HG02623 (cell line): ENCODE measurements around the gene SMYD3.

Source experiments
- ATAC-seq: cut with Tn5 transposase; IDR thresholded peaks from one replicate; pipeline ENCODE4 v1.9.1; 2021; ENCODE audit warnings: moderate library complexity; ENCODE audit not compliant: unreplicated experiment

The SMYD3 gene

GRCh38 chr1:246121533-246121932 lies 385.5 kb downstream of the SMYD3 start:
- no peak for ATAC-seq

GRCh38 chr1:246117066-246117791 lies 389.9 kb downstream of the SMYD3 start:
- ATAC-seq, result peak; percentile 85

- ATAC-seq, result no peak
These were observed 392.7 kb downstream of the SMYD3 start for GRCh38 chr1:246114369-246114768.

- no peak for ATAC-seq
These were observed 393.5 kb downstream of the SMYD3 start for GRCh38 chr1:246113555-246114095.

DNA sequence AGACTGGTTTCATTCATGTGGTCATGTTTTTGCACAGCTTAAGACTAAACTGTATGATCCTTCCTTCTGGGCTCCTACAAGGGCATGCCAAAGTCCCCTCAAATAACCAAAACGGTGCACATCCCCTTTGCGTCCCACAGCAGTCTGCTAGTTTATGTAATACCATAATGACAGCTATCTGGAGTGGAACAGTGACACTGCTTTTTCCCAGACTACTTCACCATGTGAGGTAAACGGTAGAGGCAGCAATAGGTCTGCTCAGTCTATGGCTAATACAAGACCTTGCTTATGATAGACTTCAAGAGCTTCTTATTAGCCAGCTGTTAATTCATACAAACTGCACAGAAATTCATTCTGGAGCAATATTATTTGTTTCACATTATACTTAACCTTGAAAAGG lies 395.5 kb downstream of the SMYD3 start:
- no peak for ATAC-seq

DNA sequence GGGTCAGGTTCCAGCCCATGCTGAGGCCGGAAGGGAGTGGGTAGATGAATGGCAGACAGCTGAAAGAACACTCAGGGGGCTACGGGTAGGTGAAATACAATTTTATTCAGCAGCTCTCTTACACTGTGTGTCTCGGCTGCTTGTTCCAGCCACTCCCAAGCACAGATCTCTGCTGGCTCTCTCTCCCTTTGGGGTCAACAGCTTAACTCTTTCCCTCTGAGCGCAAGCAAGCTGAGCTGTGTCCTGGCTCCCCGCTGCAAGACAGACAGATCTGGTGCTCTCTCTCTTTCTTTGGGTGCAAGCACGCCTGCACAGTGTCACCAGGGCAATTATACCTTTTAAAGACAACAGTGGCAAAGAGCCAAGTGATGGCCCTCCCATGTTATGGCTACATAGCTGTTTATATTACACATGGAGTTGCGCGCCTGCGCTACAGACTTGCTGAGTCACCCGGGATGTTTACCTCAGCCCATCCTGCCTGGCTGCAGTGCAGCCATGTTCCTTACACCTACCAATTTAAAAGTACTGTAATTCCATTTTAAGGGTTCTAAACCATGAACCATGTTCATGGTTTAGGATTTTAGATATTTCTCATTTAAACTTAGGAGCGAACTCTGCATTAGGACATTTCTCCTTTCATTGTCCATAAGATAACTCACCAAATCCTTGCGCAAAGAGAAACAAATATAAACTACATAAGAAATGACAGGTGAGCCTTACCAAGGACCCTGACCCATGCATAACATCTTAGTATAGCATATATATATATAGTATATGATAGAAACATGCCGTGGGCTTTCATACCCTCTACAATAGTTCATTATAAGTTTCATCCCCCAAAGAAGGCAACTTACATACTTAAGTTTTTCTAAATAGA lies 396.5 kb downstream of the SMYD3 start:
- ATAC-seq, result no peak

GRCh38 chr1:246108278-246108925 lies 398.7 kb downstream of the SMYD3 start:
- ATAC-seq, result no peak

DNA sequence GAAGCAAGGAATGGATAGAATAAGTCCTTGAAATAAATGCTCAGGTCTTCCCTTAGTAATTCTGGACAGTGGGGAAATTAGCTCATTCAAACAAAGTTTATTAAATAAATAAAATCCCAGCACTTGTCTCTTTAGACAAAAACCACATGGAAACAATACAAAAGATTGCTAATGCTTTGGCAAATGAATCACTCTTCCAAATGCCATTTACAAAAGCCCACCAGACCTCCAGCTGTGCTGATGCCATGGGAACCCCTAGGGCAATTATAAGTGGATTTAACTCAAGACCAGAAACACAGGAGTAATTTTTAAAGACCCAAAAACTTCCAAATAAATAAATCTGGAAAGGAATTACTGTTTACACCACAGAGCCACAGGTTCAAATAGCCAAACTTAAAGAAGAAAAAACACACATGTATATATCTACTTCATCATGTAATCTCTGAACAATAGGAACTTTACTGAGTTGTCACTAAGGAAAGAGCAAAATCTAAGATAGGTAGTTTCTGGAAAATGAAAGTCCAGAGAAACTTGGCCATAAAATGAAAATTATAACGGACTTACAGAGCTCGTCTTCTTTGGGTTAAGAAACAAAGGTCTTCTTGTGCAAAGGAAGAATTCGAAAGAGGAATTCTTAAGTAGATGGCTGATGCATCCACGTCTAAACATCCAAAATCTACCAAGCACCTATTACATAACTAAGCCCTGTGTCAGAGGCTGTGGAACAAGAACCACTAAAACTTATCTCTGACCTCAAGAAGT lies 399.4 kb downstream of the SMYD3 start:
- no peak for ATAC-seq

- no peak for ATAC-seq
These were observed 400.7 kb downstream of the SMYD3 start for GRCh38 chr1:246106342-246106763.

GRCh38 chr1:246104927-246105326 lies 402.2 kb downstream of the SMYD3 start:
- ATAC-seq, result no peak

- ATAC-seq, result no peak
These were observed 407.5 kb downstream of the SMYD3 start for GRCh38 chr1:246099570-246099969.

GRCh38 chr1:246096356-246096755 lies 410.7 kb downstream of the SMYD3 start:
- ATAC-seq, result no peak

DNA sequence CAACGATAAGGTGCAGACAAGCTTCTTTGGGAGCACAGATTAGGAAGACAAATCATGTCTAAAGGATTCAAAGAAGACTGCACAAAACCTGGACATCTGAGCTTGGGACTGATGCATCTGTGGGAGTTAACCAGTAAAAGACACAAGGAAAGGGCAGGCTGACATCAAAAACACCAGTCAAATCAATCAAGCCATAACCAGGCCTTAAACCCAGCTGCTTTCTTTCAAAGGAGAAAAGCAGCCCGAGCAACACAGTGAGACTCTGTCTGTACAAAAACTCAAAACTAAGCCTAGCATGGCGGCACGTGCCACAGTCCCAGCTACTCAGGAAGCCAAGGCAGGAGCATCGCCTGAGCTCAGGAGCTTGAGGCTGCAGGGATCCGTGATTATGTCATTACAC lies 411.6 kb downstream of the SMYD3 start:
- ATAC-seq, result no peak

- no peak for ATAC-seq
These were observed 413.8 kb downstream of the SMYD3 start for GRCh38 chr1:246093230-246093629.

DNA sequence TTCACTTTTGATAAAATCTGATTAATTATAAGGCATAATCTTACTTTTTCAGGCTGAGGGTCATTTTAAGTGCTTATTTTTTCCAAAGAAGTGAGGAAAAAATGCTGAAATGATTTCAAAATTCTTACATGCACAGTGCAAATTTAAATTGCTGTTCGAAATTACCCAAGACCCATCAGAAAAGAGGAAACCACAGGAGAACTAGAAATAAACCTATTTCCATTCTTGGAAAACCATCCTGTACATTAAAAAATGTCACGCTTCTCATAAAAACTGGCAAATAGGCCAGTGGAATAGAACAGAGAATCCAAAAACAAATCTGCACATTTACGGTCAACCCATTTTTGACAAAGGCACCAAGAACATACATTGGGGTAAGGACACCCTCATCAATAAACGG lies 414.9 kb downstream of the SMYD3 start:
- ATAC-seq, result no peak

- ATAC-seq, result no peak
These were observed 415.6 kb downstream of the SMYD3 start for GRCh38 chr1:246091477-246091876.

DNA sequence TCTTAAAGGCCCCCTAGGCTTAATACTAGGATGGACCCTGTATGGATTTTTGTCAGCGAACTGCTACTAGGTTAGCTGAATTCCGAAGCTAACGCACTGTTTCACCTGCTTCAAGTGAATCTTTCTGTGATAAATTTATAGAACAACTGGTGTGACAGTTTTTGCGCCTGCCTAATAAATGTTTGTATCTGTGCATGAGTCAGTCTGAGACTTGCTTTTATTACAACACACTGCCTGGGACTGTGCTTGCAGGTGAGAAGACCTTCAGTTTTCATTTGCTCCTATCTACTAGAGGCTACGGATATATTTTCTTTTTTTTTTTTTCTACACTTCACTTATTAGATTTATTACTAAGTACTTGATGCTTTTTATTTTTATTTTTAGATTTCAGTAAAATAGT lies 420.9 kb downstream of the SMYD3 start:
- ATAC-seq, result no peak

DNA sequence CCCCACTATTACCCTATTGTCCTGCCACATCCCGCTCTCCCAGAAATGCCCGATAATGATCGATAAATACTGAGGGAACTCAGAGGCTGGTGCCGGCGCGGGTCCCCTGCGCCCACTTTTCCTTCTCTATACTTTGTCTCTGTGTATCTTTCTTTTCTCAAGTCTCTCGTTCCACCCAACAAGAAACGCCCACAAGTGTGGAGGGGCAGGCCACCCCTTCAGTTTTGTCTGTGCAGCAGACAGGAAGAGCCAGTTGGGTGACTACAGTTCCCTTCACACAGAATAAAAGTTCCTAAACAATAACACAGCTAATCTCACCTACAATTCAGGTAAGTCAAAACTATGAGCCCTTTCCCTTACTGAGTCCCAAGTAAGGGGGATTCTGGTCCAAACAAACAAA lies 423.7 kb downstream of the SMYD3 start:
- no peak for ATAC-seq

- ATAC-seq, result no peak
These were observed 425.0 kb downstream of the SMYD3 start for GRCh38 chr1:246081856-246082668.
